IPS DF 4.7 (cell line): ENCODE measurements around the gene ACSF3.

Experiments used
- DNase-seq: peaks from one replicate; pipeline ENCODE4 v3.0.0-alpha.2; 2013; ENCODE audit warnings: low spot score; ENCODE audit errors: extremely low read depth

ACSF3 gene

GRCh38 chr16:89199241-89200123 lies 105.8 kb downstream of the ACSF3 start:
- no peak for DNase-seq

- no peak for DNase-seq
Measured at GRCh38 chr16:89200124-89200849, 106.6 kb downstream of the ACSF3 start, which contains the start of gene SLC22A31. SLC22A31 (minus strand) TSS chr16:89200537; CDS start chr16:89200501, 36 bp downstream.

GRCh38 chr16:89200850-89201411 lies 107.3 kb downstream of the ACSF3 start:
- DNase-seq, result no peak

GRCh38 chr16:89201439-89202377 lies 108.1 kb downstream of the ACSF3 start:
- DNase-seq, result no peak

- DNase-seq, result no peak
Measured at GRCh38 chr16:89202422-89203215, 109.0 kb downstream of the ACSF3 start.
